NCI-H1092 (cell line): Measurements from ENCODE around the gene TFPI.
A peak's percentile ranks its signal among the peaks of the same experiment; 100 is the strongest.

Source experiments
- DNase-seq: peaks from one replicate; lab custom pipeline; 2025; lab: John Stamatoyannopoulos, UW

TFPI gene

DNA sequence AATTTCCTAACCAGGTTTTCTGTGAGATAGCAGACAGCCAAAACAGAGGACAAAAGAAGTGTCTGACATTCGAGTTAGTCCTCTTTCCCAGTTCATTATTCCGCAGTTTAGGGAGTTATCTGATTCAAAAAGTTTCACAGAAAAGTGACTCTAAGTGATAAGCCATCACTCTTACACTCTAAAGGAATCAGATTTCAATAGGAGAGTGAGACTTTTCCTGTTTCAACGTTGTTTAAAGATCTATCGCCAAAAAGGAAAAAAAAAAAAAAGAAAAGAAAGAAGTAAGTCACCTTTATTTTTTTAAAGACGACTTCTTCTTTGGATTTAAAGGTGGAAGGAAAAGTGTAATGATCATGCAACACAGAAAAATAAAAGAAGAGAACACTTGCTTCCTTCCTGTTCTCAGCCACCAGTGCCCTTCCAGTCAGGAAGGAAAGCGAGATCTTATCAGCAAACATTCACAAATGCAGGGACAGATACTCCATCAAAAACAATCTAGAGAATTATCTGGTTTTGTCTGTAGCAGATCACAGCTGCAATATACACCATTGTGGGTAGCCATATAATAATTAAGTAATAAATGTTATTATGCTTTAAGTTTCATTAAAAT, 49.8 kb downstream of the TFPI start:
- no peak for DNase-seq

DNA sequence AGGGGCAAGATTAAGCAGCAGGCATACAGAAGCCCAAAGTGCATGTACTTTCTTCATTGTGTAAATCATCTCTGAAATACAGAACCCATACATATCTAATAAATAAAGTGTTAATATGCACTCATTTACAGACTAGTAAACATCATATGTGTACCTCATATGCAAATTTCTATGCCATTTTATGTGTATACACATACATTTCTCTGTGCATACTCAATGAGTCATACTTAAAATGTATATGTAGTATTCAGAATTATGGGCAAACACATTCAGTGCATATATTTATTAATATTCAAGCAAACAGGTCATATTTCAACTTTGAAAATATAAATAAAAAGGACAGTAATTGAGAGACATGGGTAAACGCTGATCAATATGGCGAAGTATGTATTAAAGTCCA, 50.5 kb downstream of the TFPI start:
- no peak for DNase-seq

DNA sequence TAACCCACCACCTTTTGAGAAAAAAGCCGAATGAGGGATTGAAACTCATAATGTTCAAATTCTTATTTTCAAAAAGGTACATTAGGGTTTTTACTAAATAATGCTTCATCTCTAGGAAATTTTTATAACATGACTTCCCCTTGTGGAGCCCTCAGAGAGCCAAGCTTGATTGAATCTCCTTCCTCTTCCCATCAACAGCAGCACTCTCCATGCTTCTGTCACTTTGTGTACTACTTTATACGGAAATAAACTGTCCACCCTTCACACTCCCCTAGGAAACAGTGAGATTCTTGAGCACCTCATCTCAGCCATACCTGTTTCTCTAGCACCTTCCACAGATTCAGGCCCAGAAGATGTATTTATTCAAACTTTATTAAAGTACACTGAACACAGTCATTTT, 51.8 kb downstream of the TFPI start:
- DNase-seq = no peak

DNA sequence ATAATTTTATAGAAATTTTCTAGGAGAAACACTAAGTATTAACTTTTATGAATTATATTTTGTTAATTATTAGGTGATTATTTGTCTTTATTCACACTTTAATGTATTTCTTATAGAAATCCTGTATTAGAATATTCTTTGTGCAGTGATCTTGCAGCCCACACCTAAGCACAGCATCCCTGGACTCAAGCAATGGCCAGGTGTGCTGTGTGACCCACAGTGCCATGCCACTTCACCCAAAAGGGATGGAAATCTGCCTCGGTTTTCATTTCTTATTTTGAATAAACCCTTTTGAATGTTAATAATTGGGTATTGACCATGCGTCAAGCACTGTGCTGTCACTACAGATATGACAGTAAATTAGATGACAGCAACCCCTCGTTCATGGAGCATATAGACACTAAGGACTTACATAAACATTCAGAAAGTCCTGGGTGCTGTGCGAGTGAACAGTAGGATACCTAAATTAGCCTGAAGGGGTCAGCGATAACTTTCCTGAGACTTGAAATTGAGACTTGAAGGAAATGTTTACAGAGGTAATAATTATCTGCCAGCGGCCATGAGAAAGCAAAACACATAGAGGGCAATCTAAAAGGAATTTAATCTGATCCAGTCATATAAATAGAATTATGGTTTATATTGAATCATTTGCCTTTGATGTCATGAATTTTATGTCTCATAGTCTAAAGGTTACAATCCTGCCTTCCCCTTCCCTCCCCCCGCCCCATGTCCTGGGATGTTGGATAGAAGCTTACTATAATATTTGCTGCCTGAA, 53.5 kb downstream of the TFPI start:
- DNase-seq = no peak

DNA sequence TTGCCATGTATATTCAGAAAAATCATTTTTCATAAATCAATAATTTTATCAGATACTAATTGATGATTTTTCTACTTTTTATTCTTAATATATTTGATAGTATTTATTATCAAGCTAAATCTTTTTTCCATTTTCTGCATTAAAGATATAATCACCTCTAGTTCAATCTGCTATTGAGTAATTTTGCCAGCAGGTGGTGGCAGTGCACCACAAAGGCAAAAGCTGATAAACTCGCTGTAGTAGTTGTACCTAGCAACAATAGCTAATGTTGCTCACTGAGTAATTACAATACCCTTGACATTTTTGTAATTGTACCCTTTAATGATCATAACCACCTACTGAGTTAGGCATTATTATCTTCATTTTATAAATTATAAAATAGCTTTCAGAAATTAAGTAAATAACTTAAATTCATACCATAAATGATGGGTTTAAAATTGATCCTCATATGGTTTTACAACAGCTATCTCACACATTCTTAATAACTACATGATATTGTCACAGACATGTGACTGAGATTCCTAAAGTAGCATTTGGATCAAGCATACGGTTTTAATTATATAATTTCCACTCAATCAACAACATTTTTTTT, 54.2 kb downstream of the TFPI start:
- peak; percentile 6 for DNase-seq

DNA sequence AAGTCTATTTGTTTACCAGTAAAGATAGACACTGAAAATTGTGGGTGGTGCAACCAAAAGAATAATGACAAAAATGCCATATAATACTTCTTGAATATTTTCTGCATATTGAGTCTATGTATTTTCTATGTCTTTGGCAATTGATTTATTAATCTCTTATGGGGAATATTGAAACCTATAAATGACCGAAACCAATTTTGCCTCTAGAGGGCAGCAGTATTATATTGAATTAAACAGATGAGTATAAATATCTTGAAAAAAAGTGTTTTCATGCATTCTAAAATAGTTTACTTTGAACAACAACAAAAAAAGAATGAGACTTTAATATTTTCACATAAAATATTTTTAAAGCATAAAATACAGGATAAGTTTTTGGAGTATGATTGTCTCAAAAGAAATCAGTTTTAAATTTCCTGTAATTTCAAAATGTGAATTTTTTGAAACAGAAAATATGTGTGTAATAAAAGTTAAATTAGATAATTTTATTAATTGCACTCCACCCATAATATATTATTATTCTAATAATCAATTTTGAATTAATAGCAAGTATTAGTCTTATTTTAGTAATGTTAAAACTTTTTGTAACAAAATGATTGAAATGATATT, 56.3 kb downstream of the TFPI start:
- DNase-seq = no peak

DNA sequence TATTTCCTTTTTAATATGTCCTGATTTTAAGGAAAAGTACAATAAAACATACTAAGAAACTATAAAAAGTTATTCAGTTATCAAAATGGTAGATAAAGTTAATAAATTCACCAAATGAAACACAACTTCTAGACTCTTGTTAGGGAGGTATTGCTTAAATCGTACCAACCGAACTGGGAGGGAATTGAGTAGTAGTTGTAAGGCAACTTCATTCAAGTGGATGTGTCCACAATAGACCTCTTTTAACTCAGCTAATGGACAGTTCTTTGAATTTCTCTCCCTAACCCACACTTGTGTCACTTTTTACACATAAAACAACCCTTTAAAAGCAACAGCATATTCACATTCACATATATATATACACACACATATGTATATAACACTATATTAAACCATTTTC, 57.1 kb downstream of the TFPI start:
- DNase-seq = no peak

DNA sequence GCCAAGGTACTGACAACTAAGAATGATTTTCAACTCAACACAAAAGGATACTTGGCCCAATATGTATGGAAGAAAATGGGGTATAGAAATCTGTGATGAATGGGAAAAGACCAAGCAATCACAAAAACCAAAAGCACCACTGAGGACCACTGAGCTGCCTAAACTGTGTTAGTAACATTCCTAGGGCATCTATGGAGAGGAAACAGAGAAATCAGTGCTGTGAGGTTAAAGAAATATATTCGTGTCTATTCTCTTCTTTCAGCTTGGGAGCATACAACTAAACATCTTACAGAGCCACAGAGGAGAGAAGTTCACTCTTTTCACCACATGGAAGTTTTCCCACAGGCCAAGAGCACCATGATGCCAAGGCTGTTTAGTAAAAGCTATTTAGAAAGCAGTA, 58.9 kb downstream of the TFPI start:
- DNase-seq = no peak

DNA sequence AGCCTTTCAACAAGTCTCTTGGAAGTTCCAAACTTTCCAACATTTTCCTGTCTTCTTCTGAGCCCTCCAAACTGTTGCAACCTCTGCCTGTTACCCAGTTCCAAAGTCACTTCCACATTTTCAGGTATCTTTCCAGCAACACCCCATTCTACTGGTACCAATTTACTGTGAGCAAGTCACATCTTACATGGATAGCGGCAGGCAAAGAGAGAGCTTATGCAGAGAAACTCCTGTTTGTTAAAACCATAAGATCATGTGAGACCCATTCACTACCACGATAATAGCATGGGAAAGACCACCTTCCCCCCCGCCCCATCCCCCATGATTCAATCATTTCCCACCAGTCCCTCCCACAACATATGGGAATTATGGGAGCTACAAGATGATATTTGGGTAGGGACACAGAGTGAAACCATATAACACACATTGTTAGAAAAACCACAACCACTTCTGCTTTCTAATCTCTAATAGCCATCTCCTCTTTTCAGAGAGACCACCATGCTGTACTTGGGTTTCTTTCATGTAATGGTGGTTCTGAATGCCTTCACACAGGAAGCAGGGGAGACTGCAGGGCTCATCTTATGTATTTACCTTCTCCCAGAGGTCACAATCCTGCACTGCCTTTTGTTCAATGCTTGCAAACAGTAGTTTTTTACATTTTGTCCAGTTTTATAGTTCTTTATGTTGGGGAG, 60.2 kb downstream of the TFPI start:
- DNase-seq = no peak

DNA sequence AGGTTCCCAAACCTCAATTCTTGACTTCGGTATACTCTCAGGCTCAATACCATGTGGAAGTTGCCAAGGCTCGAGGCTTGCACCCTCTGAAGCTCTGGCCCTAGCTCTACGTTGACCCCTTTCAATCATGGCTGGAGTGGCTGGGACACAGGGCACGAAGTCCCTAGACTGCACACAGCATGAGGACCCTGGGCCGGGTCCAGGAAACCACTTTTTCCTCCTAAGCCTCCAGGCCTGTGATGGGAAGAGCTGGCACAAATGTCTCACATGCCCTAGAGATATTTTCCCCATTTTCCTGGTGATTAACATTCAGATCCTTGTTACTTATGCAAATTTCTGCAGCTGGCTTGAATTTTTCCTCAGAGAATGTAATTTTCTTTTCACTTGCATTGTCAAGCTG, 61.1 kb downstream of the TFPI start:
- no peak for DNase-seq

DNA sequence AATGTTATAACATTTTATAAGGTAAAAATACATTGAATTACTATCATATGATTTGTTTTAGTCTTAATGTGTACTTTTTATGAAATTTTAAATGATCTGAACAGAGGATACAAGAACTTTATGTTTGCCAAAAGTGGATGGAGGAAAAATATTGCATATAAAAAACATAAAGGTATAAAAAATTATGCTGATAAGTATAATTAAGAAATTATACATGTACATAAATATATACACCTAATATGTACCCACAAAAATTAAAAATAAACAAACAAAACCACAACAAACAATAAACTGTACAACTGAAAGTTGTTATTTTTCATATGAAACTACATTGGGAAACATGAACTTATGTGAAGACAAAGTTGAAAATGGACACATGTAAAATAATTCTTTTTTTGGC, 68.0 kb downstream of the TFPI start:
- no peak for DNase-seq

DNA sequence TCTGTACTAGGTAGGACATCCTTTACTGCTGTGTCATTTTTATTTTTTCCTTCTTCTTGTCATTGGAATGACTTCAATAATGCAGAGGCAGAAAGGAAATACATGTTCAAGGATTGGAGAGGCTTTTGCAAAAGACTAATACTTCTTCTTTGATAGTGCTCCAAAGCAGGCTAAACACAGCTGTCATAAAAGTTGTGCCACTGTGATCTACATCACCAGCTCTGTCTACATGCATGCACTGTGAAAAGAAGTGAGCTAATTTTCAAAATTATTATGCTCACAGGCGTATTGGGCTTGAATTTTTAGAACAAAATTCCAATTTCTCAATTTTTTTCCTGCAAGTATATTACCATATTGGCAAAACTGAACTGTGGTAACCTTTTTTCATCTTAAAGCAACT, 68.7 kb downstream of the TFPI start:
- no peak for DNase-seq

DNA sequence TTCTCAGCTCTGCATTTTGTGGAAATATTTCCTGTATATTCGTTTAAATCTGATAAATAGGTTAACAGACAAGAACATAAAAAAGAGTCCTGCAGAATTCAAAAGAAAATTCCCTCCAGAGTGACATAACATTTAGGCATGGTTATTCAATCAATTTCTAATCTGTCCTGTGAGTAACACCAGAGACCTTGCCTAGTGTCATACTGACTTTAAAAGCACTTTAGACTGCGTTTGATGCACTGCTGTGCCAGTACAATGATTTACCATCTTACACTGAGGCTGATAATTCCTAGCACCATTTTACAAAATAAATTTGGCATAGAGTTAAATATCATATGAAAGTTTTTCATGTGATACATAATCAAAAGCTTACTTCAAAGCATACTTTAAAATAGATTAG, 70.7 kb downstream of the TFPI start:
- DNase-seq = no peak

DNA sequence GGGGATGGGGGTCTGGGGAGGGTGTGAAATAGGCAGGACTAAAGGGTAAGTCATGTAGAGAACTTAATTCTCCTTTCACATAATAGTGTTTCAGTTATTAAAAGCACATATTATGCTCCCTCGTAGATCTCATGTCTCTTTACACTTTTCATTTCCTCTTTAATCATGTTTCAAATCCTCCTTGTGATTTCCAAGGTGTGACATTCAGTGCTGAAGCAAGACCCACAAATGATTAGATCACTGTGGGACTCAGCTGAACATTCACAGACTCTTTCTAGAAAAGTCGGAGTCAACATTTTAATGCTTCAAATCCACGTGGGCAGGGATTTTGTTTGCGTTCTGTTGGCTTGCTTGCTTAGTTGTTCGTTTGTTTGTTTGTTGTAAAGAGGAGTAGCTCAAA, 71.4 kb downstream of the TFPI start:
- no peak for DNase-seq

DNA sequence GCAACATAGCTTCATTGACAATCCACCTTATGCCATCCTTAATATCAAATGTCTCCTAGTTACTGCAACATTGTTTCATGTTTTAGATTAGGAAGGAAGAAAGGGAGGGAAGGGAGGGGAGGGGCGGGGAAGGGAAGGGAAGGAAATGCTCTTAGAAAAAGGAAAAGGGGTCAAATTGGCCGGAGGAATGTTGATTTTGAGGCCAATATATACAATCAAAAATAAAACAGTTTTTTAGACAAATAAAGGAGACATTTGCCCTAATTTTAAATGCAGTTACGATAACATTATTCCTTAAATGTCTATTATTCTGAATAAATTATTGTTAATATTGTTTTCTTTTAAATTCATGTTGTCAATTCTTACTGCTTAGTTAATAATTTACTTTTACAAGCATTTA, 72.7 kb downstream of the TFPI start:
- no peak for DNase-seq

DNA sequence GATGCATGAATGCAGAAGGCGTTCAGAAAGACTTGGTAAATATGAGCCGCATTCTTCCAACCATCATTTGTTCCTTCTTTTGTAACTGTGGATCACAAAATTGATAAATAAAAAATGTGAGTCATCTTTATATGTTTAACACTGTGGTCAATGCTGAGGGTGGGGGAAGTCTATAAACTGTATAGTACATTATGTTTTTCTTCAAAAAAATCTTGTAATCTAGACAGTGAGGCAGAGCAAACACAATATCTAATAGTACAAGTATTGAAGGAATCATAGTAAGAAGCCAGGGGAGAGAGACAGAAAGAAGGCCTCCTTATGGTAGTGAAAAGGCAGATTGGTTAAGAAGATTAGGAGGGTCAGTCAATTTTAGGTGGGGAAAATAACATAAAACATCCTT, 75.5 kb downstream of the TFPI start:
- no peak for DNase-seq

DNA sequence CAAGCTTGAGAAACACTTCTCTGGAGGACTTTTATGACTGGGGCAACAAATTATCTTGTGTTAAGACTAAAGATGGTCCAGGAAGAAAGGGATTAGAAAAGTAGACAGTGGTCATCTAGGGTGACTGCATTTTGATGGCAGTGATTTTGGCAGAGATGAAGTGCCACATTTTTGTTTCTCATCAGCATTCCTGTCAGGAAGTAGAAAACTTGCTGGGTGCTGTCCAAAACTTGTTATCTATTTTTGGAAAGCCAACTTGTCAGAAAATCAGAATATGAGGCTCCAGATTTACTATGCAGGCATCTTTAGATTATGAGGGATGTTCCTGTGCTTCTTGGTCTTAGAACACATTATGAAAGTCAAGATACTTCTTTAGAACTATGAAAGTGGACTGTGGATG, 77.2 kb downstream of the TFPI start:
- no peak for DNase-seq

DNA sequence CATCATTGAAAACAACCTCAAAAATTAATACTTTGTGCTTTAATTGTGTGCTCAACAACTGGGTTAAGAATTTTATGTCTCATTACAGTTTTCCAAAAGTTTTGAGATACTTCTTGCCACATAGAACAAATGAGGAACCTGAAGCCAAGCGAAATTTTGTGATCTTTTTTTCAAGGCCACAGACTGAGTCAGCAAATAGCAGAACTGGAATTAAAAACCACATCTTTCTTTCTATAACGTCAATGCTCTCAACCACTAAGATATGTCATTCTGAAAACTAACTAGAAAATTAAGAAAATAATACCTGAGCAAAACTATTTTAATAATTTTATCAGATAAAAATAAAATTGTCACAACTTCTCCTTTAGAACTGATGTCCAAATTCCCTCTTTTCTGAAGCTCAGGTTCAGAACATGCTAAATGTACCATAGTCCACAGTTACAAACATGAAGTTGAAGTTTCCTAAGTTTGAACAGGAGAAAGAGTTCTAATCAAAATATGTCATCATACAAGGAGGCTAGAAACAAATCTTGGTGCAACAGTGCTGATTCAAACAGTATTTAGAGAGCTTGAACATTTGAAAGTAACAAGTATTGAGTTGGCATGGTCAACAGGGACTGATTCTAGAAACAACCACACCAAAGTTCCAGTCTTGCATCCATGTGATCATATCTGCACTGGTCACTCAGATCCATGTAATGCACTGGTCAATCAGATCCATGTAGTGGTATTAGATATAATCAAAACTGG, 78.6 kb downstream of the TFPI start:
- no peak for DNase-seq

DNA sequence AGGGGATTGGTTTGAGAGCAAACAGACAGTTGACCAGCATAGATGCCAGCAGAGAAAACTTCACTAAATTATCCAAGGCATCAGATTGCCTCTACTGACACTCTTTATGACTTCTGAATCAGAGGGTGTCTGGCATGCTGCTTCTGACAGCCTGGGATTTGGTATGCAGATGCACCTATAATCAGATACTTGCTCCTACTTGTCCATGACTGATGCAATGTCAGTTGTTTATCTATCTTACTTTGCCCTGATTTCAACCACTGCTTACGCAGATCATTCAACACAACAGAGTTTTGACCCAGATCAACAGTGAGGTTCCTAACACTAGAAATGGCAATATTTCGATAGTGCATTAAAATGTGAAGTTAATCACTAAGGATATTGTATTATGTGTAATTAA, 83.5 kb downstream of the TFPI start:
- no peak for DNase-seq

DNA sequence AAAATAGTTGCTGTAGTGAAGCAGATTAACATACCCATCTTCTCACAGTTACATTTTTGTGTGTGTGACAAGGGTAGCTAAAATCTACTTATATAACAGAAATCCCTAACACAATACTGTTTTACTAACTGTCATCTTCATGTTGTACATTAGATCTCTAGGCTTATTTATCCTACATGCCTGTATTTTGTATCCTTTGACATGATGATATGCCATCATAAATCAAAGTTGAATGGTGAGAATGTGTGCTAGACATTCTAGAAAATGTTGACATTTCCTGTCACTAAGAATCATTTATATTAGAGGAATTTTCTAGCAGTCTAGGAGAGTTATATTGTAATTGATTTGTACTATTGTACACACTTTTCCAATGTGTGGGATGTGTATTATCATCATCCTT, 84.7 kb downstream of the TFPI start:
- no peak for DNase-seq

DNA sequence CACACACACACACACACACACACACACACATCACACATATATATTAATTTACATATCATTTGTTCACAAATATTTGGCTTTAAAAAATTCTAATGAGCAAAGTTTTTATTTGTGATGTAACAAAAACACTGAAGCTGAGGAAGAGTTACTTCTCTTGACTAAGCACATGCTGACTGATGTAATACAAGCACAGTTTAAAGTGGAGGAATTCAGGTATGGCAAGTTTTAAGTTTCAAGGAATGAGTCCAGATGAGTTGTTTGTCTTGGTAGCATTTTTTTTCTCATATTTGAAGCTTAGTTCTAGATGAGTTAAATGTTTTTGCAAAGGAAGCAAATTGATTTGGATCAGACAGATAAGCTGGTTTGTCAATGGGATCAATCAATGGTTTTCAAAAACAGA, 86.0 kb downstream of the TFPI start:
- no peak for DNase-seq
